ENCODE data around the gene TTC8. TPM values are rescaled to one million over a fixed set of nuclear protein-coding genes. Genes with fewer than 3 reads are reported as not detected.

TTC8 gene
- total RNA-seq, 1 experiment from 2014 or later: 12.4 TPM

- POLR2A ChIA-PET: no interaction called here
- no peak for TF ChIP-seq REST (IDR thresholded peaks at IDR 0.05; ENCODE audit: insufficient read depth in 1 of 2, low read depth in 2 of 2, low read length in 1 of 2)
- no peak for TF ChIP-seq POLR2AphosphoS5 (IDR thresholded peaks at IDR 0.05; ENCODE audit: low read depth, low read length)
- no peak for TF ChIP-seq TCF7L2 (IDR thresholded peaks at IDR 0.05; ENCODE audit: low read depth, low read length)
- no peak for TF ChIP-seq SIN3A (IDR thresholded peaks at IDR 0.05; ENCODE audit: borderline replicate concordance, insufficient read depth, low read depth, low read length)
- TF ChIP-seq CTCF (IDR thresholded peaks at IDR 0.05): no peak
- ATAC-seq (no peak), DNase-seq (ENCODE audit: low read depth, low spot score) (no peak)
- Histone ChIP-seq H3K4me1 (ENCODE audit: control insufficient read depth, insufficient read depth, low read length) (no peaks in the 10 kb centered on the region), H3K27ac (ENCODE audit: low read length) (no peak overlapping the region), H3K4me3 (ENCODE audit: low read depth in 2 of 2, low read length in 2 of 2) (no peak overlapping the region), H3K36me3 (ENCODE audit: control insufficient read depth, insufficient read depth, low read length) (no peaks in the 10 kb centered on the region), H3K27me3 (ENCODE audit: control insufficient read depth, insufficient read depth, low read length) (no peaks in the 10 kb centered on the region), H3K9me3 (ENCODE audit: control insufficient read depth, insufficient read depth, low read depth, low read length) (no peaks in the 10 kb centered on the region)
- no TSS peak for BruUV-seq (replicated peaks)
- intact Hi-C loops (cut with micrococcal nuclease; ENCODE audit: unreplicated experiment) (no loop called here), in situ Hi-C loops (cut with HindIII; ENCODE audit: low pct_unique_long_range_greater_than_20kb, low sequenced_read_pairs) (no loop called here)
- CTCF ChIA-PET: no interaction called here
These were observed 52.7 kb downstream of the TTC8 start for GRCh38 chr14:88877192-88877591.

- BruUV-seq (replicated peaks): no TSS peak
- Histone ChIP-seq H3K36me3 (ENCODE audit: control insufficient read depth, insufficient read depth, low read length) (no peaks in the 10 kb centered on the region), H3K27ac (ENCODE audit: low read length) (no peak overlapping the region), H3K4me1 (ENCODE audit: control insufficient read depth, insufficient read depth, low read length) (no peaks in the 10 kb centered on the region), H3K27me3 (ENCODE audit: control insufficient read depth, insufficient read depth, low read length) (no peaks in the 10 kb centered on the region), H3K9me3 (ENCODE audit: control insufficient read depth, insufficient read depth, low read depth, low read length) (no peaks in the 10 kb centered on the region), H3K4me3 (ENCODE audit: low read depth in 2 of 2, low read length in 2 of 2) (no peak overlapping the region)
- TF ChIP-seq SIN3A (IDR thresholded peaks at IDR 0.05; ENCODE audit: borderline replicate concordance, insufficient read depth, low read depth, low read length) (no peak), TCF7L2 (IDR thresholded peaks at IDR 0.05; ENCODE audit: low read depth, low read length) (no peak), CTCF (IDR thresholded peaks at IDR 0.05) (no peak), REST (IDR thresholded peaks at IDR 0.05; ENCODE audit: insufficient read depth in 1 of 2, low read depth in 2 of 2, low read length in 1 of 2) (no peak), POLR2AphosphoS5 (IDR thresholded peaks at IDR 0.05; ENCODE audit: low read depth, low read length) (no peak)
- intact Hi-C loops (cut with micrococcal nuclease; ENCODE audit: unreplicated experiment) (no loop called here), in situ Hi-C loops (cut with HindIII; ENCODE audit: low pct_unique_long_range_greater_than_20kb, low sequenced_read_pairs) (no loop called here)
- DNase-seq (ENCODE audit: low read depth, low spot score) (no peak), ATAC-seq (no peak)
- ChIA-PET POLR2A (no interaction called here), CTCF (no interaction called here)
These were observed 54.6 kb downstream of the TTC8 start for GRCh38 chr14:88879022-88879421.
